ENCODE results near the gene GPX6. TPM values are rescaled to one million over a fixed set of nuclear protein-coding genes. Genes with fewer than 3 reads are reported as not detected.

Gene GPX6
- total and polyA plus RNA-seq, 10 of the 15 experiments (the other 5 are each of a cell fraction or from before 2014, with no cell fraction given) = not detected

DNA sequence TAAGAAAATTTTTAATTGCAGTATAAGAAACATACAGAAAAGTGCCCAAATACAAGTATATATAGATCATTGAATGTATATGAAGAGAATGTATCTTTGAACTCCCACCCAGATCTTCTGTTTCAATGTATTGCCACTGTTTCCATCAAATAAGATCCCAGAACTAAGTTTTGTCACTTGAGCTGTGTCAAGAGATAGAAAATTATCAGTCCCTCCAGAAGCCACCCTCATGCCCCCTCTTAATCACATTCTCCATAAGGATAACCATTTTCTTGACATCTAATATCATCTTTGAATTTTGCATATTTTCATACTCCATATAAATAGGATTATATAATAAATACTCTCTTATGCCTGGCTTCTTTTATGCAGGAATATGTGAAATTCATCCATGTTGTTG, 30.4 kb upstream of the GPX6 start:
- no peaks in the 10 kb centered on the region for H3K27me3 ChIP-seq (replicated peaks in 1 of 2; ENCODE audit: control insufficient read depth in 2 of 2, insufficient read depth in 2 of 2, low read length in 1 of 2)
- H3K4me3 ChIP-seq = no peak overlapping the region
- H3K36me3 ChIP-seq (ENCODE audit: control insufficient read depth in 2 of 2, insufficient read depth in 2 of 2, low read length in 1 of 2) = no peaks in the 10 kb centered on the region
- no peaks in the 10 kb centered on the region for H4K20me1 ChIP-seq (ENCODE audit: control insufficient read depth, insufficient read depth)
- BruUV-seq (replicated peaks) = no TSS peak
- no peaks in the 10 kb centered on the region for H3K4me1 ChIP-seq (ENCODE audit: control insufficient read depth, insufficient read depth, low read length)
- ChIA-PET SMC1A (ENCODE audit: uncharacterized antibody, unreplicated experiment) (no interaction called here), RAD21 (ENCODE audit: unreplicated experiment) (no interaction called here), CTCF (no interaction called here), POLR2A (no interaction called here)
- no peak overlapping the region for H3K9ac ChIP-seq (ENCODE audit: control insufficient read depth, insufficient read depth, low read length)
- H3K27ac ChIP-seq (ENCODE audit: control insufficient read depth, insufficient read depth) = no peak overlapping the region
- intact Hi-C loops (cut with micrococcal nuclease; ENCODE audit: unreplicated experiment) = no loop called here
- H3K4me2 ChIP-seq (ENCODE audit: control insufficient read depth, insufficient read depth) = no peak overlapping the region
- no peaks in the 10 kb centered on the region; the same call in 2 of the 3 replicates for H3K9me3 ChIP-seq (replicated peaks; ENCODE audit: control insufficient read depth, insufficient read depth, low read length)
- H2AFZ ChIP-seq (ENCODE audit: control insufficient read depth, low read depth, low read length) = no peak overlapping the region
- no peaks in the 10 kb centered on the region for H3K79me2 ChIP-seq (ENCODE audit: control insufficient read depth, insufficient read depth, low read length)
- DNase-seq (ENCODE audit: low read depth, low spot score) = no peak
- ATAC-seq = no peak
- FAIRE-seq = no peak
- TF ChIP-seq YY1 (IDR thresholded peaks at IDR 0.05; ENCODE audit: low read depth, low read length) (no peak), EED (IDR thresholded peaks at IDR 0.05; ENCODE audit: low read depth) (no peak), POU2F2 (IDR thresholded peaks at IDR 0.05; ENCODE audit: borderline replicate concordance, low read depth, low read length) (no peak), NFIC (IDR thresholded peaks at IDR 0.05; ENCODE audit: low read depth, low read length) (no peak), GABPA (IDR thresholded peaks at IDR 0.05; ENCODE audit: low read depth) (no peak), DPF2 (IDR thresholded peaks at IDR 0.05) (no peak), ZNF24 (IDR thresholded peaks at IDR 0.05) (no peak), SIX5 (IDR thresholded peaks at IDR 0.05; ENCODE audit: low read depth, low read length, severe bottlenecking) (no peak), NBN (IDR thresholded peaks at IDR 0.05) (no peak), HDGF (IDR thresholded peaks at IDR 0.05) (no peak), SMC3 (IDR thresholded peaks at IDR 0.05; ENCODE audit: borderline replicate concordance, low read length) (no peak), HDAC6 (IDR thresholded peaks at IDR 0.05; ENCODE audit: unreplicated experiment) (no peak)
- TF ChIP-seq, protein P1, sequence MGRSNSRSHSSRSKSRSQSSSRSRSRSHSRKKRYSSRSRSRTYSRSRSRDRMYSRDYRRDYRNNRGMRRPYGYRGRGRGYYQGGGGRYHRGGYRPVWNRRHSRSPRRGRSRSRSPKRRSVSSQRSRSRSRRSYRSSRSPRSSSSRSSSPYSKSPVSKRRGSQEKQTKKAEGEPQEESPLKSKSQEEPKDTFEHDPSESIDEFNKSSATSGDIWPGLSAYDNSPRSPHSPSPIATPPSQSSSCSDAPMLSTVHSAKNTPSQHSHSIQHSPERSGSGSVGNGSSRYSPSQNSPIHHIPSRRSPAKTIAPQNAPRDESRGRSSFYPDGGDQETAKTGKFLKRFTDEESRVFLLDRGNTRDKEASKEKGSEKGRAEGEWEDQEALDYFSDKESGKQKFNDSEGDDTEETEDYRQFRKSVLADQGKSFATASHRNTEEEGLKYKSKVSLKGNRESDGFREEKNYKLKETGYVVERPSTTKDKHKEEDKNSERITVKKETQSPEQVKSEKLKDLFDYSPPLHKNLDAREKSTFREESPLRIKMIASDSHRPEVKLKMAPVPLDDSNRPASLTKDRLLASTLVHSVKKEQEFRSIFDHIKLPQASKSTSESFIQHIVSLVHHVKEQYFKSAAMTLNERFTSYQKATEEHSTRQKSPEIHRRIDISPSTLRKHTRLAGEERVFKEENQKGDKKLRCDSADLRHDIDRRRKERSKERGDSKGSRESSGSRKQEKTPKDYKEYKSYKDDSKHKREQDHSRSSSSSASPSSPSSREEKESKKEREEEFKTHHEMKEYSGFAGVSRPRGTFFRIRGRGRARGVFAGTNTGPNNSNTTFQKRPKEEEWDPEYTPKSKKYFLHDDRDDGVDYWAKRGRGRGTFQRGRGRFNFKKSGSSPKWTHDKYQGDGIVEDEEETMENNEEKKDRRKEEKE (IDR thresholded peaks at IDR 0.05) = no peak
- TF ChIP-seq, protein P2, sequence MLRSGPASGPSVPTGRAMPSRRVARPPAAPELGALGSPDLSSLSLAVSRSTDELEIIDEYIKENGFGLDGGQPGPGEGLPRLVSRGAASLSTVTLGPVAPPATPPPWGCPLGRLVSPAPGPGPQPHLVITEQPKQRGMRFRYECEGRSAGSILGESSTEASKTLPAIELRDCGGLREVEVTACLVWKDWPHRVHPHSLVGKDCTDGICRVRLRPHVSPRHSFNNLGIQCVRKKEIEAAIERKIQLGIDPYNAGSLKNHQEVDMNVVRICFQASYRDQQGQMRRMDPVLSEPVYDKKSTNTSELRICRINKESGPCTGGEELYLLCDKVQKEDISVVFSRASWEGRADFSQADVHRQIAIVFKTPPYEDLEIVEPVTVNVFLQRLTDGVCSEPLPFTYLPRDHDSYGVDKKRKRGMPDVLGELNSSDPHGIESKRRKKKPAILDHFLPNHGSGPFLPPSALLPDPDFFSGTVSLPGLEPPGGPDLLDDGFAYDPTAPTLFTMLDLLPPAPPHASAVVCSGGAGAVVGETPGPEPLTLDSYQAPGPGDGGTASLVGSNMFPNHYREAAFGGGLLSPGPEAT (IDR thresholded peaks at IDR 0.05; ENCODE audit: low read depth) = no peak
- TF ChIP-seq, protein P3, sequence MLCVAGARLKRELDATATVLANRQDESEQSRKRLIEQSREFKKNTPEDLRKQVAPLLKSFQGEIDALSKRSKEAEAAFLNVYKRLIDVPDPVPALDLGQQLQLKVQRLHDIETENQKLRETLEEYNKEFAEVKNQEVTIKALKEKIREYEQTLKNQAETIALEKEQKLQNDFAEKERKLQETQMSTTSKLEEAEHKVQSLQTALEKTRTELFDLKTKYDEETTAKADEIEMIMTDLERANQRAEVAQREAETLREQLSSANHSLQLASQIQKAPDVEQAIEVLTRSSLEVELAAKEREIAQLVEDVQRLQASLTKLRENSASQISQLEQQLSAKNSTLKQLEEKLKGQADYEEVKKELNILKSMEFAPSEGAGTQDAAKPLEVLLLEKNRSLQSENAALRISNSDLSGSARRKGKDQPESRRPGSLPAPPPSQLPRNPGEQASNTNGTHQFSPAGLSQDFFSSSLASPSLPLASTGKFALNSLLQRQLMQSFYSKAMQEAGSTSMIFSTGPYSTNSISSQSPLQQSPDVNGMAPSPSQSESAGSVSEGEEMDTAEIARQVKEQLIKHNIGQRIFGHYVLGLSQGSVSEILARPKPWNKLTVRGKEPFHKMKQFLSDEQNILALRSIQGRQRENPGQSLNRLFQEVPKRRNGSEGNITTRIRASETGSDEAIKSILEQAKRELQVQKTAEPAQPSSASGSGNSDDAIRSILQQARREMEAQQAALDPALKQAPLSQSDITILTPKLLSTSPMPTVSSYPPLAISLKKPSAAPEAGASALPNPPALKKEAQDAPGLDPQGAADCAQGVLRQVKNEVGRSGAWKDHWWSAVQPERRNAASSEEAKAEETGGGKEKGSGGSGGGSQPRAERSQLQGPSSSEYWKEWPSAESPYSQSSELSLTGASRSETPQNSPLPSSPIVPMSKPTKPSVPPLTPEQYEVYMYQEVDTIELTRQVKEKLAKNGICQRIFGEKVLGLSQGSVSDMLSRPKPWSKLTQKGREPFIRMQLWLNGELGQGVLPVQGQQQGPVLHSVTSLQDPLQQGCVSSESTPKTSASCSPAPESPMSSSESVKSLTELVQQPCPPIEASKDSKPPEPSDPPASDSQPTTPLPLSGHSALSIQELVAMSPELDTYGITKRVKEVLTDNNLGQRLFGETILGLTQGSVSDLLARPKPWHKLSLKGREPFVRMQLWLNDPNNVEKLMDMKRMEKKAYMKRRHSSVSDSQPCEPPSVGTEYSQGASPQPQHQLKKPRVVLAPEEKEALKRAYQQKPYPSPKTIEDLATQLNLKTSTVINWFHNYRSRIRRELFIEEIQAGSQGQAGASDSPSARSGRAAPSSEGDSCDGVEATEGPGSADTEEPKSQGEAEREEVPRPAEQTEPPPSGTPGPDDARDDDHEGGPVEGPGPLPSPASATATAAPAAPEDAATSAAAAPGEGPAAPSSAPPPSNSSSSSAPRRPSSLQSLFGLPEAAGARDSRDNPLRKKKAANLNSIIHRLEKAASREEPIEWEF (IDR thresholded peaks at IDR 0.05; ENCODE audit: insufficient replicate concordance, low read depth, low read length) = no peak
- in situ Hi-C loops (cut with MboI) = no loop called here

Measured in GM12878 (cell line).